ENCODE measurements around the gene TFAP2B. TPM values are rescaled to one million over a fixed set of nuclear protein-coding genes. Genes with fewer than 3 reads are reported as not detected.
A peak's percentile ranks its signal among the peaks of the same experiment; 100 is the strongest.

Gene TFAP2B
- total RNA-seq, 1 experiment from 2014 or later, result not detected

- no peak overlapping the region for H4K5ac ChIP-seq (ENCODE audit: insufficient read length, low read depth, low read length)
- Mint-ChIP-seq H3K4me3 (peak overlapping the region in 1 of 2 experiments; percentile 74; a peak in 3 of 5 replicates), H3K4me1 (peaks cover 62 to 86% of the 10 kb centered on the region in 2 experiments), H3K27me3 (ENCODE audit: low read depth) (peaks cover 100% of the 10 kb centered on the region), H3K36me3 (ENCODE audit: insufficient read depth in 1 of 3, low read depth in 3 of 3) (no peaks in the 10 kb centered on the region; a peak in 1 of 7 replicates), H3K9me3 (peaks cover 0 to 14% of the 10 kb centered on the region in 2 experiments; a peak in 2 of 5 replicates), H3K27ac (no peak overlapping the region)
- no peaks in the 10 kb centered on the region for H3K79me1 ChIP-seq (ENCODE audit: insufficient read depth, low read depth, low read length, poor library complexity, severe bottlenecking)
- peaks cover 91% of the 10 kb centered on the region for H3K27me3 ChIP-seq (ENCODE audit: insufficient read depth, low read length)
- H2AK5ac ChIP-seq (ENCODE audit: insufficient read length, low read length), result no peak overlapping the region
- DNase-seq, result peak; percentile 46
- no peaks in the 10 kb centered on the region for H3K9me3 ChIP-seq (ENCODE audit: control insufficient read depth, low read depth, low read length)
- H4K91ac ChIP-seq (ENCODE audit: insufficient read length, low read depth, low read length), result no peak overlapping the region
- no peaks in the 10 kb centered on the region for H4K20me1 ChIP-seq (ENCODE audit: control insufficient read depth, insufficient read depth, insufficient read length)
- H3K4ac ChIP-seq (ENCODE audit: low read depth, low read length), result no peak overlapping the region
- H3K27ac ChIP-seq (ENCODE audit: insufficient read length, low read depth, low read length), result no peak overlapping the region
- H3K23me2 ChIP-seq (ENCODE audit: insufficient read length, low read depth, low read length, poor library complexity, severe bottlenecking), result peaks cover 7% of the 10 kb centered on the region
- no peak overlapping the region for H3K23ac ChIP-seq (ENCODE audit: insufficient read length, low read depth, low read length)
- H3K4me1 ChIP-seq (ENCODE audit: insufficient read depth, low read length), result peaks cover 6% of the 10 kb centered on the region
- H3K14ac ChIP-seq (ENCODE audit: insufficient read depth, low read length), result peak overlapping the region; percentile 8; the same call in 1 of the 2 replicates
- no peak overlapping the region for H2BK5ac ChIP-seq (ENCODE audit: insufficient read length, low read length)
- H4K8ac ChIP-seq (replicated peaks; ENCODE audit: insufficient read length, low read depth, low read length), result no peak overlapping the region
- no peak for TF ChIP-seq CTCF (conservative IDR thresholded peaks at IDR 0.05)
- H3K79me2 ChIP-seq (ENCODE audit: insufficient read depth, low read length), result no peaks in the 10 kb centered on the region
- no peak overlapping the region for H2BK120ac ChIP-seq (ENCODE audit: low read depth, low read length, poor library complexity, severe bottlenecking)
- no peak overlapping the region for H3T11ph ChIP-seq (ENCODE audit: low read length)
- no peak overlapping the region for H3K9ac ChIP-seq (ENCODE audit: extremely low read depth, insufficient read length, low read length)
- no peak overlapping the region for H2AFZ ChIP-seq (ENCODE audit: low read length)
- WGBS (ENCODE audit: extremely low coverage, insufficient read length, low lambda C conversion rate), result no CpG with 5 or more reads among the region's 46 CpGs
- no peak overlapping the region for H2BK15ac ChIP-seq (ENCODE audit: low read depth, low read length)
- peak overlapping the region; percentile 47 for H2BK12ac ChIP-seq (ENCODE audit: insufficient read length, low read depth, low read length)
- no peak overlapping the region for H3K18ac ChIP-seq (ENCODE audit: insufficient read length, low read depth, low read length)
- H2BK20ac ChIP-seq (ENCODE audit: low read depth, low read length, poor library complexity, severe bottlenecking), result no peak overlapping the region
- peak overlapping the region; percentile 12 for H3K4me2 ChIP-seq (ENCODE audit: insufficient read depth, insufficient read length, low read length)
- no peak overlapping the region for H3K56ac ChIP-seq (ENCODE audit: insufficient read length, low read depth, low read length)
Observed at GRCh38 chr6:50823094-50823920, 4.6 kb downstream of the TFAP2B start.

All from H9 (cell line).